Measurements from ENCODE around the gene RBM10. TPM values are rescaled to one million over a fixed set of nuclear protein-coding genes. Genes with fewer than 3 reads are reported as not detected.

The RBM10 gene
- total RNA-seq, 4 donors from 2014 or later = 24.3 to 27.0 (median 25.4) TPM

DNA sequence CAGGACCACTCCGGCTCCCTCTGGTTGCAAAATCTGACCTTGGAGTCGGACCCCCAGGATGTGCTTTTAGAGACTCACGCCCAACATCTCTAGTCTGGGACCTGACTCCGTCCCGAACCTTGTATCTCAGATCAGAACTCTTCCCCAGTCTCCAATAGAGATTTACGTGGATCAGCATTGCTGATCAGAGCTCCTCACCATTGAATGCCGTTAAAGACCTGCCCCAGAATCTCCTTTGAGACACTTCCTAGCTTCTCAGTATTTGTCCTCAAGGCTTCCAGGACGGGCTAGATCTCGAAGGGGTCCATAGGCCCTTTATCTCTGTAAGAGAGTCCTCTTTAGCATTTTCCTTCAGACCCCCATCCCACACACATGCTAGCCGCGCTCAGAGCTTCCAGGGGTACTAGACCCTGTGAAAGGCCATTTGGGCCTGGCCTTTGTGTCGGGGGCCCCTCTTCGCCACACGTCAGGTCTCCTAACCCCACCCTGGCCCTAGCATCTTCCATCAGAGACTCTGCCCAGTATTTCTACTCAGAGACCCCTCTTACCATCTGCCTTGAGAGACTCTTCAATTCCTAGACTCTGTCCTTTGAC lies 49.3 kb downstream of the RBM10 start:
- DNase-seq (ENCODE audit: low spot score) = no peak
- TF ChIP-seq, protein P1, sequence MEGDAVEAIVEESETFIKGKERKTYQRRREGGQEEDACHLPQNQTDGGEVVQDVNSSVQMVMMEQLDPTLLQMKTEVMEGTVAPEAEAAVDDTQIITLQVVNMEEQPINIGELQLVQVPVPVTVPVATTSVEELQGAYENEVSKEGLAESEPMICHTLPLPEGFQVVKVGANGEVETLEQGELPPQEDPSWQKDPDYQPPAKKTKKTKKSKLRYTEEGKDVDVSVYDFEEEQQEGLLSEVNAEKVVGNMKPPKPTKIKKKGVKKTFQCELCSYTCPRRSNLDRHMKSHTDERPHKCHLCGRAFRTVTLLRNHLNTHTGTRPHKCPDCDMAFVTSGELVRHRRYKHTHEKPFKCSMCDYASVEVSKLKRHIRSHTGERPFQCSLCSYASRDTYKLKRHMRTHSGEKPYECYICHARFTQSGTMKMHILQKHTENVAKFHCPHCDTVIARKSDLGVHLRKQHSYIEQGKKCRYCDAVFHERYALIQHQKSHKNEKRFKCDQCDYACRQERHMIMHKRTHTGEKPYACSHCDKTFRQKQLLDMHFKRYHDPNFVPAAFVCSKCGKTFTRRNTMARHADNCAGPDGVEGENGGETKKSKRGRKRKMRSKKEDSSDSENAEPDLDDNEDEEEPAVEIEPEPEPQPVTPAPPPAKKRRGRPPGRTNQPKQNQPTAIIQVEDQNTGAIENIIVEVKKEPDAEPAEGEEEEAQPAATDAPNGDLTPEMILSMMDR (IDR thresholded peaks at IDR 0.05) = no peak
- no peak for ATAC-seq (ENCODE audit: low FRiP score)

DNA sequence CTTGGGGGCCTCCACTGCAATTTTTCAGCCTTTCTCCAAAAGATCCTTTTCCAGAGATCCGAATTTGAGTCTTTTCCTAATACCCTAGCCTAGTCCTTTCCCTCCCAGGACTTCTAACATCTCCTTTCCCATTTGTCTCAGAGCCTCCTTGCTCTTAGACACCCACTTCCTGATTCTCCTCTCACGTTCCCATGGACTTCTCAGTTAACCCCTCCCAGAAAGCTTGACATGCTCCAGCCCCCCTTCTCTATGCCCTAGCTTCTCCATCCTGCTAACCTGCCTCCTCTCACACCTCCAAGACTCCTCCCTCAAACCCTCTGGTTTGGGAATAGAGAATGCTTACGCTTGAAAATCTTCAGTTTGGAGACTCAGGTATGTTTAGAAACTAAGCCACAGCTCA lies 51.1 kb downstream of the RBM10 start:
- TF ChIP-seq, protein P1 (IDR thresholded peaks at IDR 0.05) = no peak
- ATAC-seq (ENCODE audit: low FRiP score) = no peak

DNA sequence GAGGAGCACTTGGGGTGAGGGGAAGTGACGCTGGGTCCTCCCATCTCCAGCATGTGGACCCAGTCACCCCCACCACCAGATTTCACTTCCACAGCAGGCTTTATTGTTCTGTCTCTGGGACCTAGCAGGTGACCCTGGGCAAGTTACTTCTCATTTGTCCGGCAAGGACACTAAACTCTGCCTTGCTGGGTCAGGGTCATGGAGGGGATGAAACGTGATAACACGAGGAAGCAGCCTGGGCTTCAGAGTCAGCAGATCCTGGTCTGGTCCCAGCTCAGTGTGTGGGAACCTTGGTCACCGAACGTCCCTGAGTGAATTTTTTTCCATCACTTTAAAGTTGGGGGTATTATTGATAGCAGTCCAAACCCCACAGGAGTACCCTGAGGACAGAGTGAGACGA lies 52.5 kb downstream of the RBM10 start:
- ATAC-seq (ENCODE audit: low FRiP score) (no peak), DNase-seq (ENCODE audit: low spot score) (no peak)
- TF ChIP-seq, protein P1 (IDR thresholded peaks at IDR 0.05) = no peak

More for the DNA sequence above, 51.1 kb downstream of the RBM10 start:
- DNase-seq (ENCODE audit: low spot score) = no peak

DNA sequence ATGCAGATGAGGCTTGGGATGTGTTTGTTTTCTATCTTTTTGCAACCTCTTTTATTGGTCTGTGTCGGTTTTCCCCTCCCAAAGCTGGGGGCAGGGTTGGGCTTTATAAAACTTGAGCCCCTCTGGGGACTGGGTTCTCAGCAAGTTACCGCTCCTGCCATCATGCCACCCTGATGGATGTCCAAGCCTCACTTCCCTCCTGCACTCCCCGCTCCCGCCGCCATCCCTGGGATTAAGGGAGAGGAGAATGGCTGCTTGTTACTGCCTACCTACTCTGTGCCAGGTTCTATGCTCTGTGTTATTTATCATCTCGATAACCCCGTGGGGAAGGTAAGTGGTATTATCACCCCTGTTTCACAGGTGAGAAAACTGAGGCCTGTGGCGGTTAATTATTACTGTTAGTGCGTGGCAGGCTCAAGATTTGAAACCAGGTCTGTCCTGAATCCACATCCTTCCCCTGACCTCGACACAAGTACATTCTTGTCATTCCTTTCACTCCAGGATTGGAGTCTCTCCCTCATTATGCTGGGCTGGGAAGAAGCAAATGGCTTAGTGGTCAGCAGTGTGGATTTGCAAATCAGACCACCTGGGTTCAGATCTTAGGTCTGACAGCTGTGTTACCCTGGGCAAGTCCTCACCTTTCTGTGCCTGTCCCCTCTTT lies 53.1 kb downstream of the RBM10 start:
- ATAC-seq (ENCODE audit: low FRiP score) (no peak), DNase-seq (ENCODE audit: low spot score) (no peak)
- TF ChIP-seq, protein P1 (IDR thresholded peaks at IDR 0.05) = no peak

DNA sequence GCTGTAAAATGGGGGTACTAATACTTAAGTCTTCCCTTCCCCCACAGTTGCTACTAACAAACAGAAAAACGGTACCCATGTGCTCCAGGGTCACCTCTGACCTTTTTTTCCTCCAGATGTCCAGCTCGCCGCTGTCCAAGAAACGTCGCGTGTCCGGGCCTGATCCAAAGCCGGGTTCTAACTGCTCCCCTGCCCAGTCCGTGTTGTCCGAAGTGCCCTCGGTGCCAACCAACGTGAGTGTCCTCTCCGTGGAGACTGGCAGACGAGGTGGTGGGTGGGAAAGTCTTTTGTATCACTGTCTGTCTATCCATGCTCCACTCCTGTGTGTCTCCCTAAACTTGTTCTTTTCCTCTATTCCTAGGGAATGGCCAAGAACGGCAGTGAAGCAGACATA lies 53.7 kb downstream of the RBM10 start:
- DNase-seq (ENCODE audit: low spot score) = no peak
- TF ChIP-seq, protein P1 (IDR thresholded peaks at IDR 0.05) = no peak
- no peak for ATAC-seq (ENCODE audit: low FRiP score)

DNA sequence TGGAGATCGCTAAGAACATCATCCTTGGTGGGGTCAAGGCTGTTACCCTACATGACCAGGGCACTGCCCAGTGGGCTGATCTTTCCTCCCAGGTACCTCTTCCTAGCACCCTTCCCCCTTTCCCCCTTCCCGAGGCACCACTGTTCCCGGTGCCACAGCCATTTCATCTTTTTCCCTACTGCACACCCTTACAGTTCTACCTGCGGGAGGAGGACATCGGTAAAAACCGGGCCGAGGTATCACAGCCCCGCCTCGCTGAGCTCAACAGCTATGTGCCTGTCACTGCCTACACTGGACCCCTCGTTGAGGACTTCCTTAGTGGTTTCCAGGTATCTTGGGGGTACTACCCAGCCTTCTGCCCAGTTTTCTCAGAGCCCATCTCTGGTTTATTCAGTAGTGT lies 54.3 kb downstream of the RBM10 start:
- DNase-seq (ENCODE audit: low spot score) = no peak
- no peak for ATAC-seq (ENCODE audit: low FRiP score)
- TF ChIP-seq, protein P1 (IDR thresholded peaks at IDR 0.05) = no peak

Data from omental fat pad (tissue), 4 donors.